ENCODE measurements around the gene MEI1.

DNA sequence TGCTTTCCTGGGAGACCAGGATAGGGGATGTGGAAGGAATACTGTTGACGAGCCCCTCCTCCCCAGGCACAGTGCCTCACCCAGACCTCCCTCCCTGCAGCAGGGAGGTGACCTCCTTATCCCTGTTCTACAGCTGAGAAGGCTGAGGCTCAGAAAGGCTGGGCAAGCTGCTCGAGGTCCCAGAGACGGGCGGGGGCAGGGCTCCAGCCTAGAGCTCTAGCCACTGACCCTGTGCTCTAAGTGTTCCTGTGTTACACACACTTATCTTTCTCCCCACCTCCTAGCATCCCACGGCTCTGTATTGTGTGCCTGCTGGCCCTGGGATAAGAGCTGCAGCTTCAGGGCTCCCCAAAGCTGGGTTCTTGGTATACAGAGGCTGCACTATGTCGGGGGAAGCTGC, 109.1 kb downstream of the MEI1 start:
- TF ChIP-seq, protein P1, sequence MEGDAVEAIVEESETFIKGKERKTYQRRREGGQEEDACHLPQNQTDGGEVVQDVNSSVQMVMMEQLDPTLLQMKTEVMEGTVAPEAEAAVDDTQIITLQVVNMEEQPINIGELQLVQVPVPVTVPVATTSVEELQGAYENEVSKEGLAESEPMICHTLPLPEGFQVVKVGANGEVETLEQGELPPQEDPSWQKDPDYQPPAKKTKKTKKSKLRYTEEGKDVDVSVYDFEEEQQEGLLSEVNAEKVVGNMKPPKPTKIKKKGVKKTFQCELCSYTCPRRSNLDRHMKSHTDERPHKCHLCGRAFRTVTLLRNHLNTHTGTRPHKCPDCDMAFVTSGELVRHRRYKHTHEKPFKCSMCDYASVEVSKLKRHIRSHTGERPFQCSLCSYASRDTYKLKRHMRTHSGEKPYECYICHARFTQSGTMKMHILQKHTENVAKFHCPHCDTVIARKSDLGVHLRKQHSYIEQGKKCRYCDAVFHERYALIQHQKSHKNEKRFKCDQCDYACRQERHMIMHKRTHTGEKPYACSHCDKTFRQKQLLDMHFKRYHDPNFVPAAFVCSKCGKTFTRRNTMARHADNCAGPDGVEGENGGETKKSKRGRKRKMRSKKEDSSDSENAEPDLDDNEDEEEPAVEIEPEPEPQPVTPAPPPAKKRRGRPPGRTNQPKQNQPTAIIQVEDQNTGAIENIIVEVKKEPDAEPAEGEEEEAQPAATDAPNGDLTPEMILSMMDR (IDR thresholded peaks at IDR 0.05; ENCODE audit: insufficient read depth, low read depth, low read length): no peak
- no peak for TF ChIP-seq EZH2 (IDR thresholded peaks at IDR 0.05; ENCODE audit: insufficient read depth, low read length)
